Activated CD8-positive, alpha-beta memory T cell treated with anti-CD3 and anti-CD28 coated beads for 4 hours (primary cell): Measurements from ENCODE around the gene SMAD6.
"Not testable (repeated sequence)": the region's sequence is repeated elsewhere in the genome, so short reads cannot be mapped to it uniquely, and the experiment has no call there.

Experiments used
- DNase-seq, 2 donors: peaks; one replicate each; pipeline ENCODE4 v3.0.0-alpha.2; 2020; ENCODE audit warnings: low read depth in 2 of 2

The SMAD6 gene

DNA sequence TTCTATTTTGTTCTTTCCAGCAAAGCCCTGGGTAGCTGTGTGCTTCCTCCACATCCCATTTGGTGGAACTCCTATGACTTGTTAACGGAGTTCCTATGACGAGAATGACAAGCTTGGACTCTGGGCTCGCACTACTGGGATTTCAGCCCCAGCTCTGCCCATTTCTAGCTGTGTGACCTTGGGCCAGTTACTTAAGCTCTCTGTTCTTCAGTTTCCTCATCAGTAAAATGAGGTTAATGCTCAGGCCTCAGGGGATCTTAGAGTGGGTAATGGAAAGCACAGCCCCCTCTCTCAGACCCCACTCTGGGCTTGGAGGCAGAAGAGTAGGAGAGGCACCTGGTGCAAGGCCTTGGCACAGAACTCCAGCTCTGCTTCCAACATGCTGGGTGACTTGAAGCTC, 123.1 kb downstream of the SMAD6 start:
- no peak for DNase-seq

GRCh38 chr15:66825731-66826130, 123.7 kb downstream of the SMAD6 start:
- DNase-seq, result no peak

DNA sequence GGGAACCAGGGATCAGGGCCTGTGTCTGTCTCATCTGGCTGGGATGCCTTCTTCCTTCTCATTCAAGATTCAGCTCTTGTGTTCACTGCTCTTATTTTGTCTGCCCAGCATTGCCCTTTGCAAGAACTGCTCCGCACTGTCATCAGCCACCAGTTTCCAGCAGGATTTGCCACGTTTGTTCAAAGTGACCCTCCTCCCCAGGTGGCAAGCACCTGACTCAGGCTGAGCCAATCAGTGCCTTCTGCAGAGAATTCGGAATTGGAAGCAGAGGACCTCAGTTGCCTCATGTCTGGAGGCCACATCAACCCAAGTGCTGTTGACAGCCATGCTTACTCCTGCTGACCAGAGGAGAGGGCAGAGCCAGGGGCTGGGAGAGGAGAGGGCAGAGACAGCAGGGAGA, 124.5 kb downstream of the SMAD6 start:
- DNase-seq, result no peak

DNA sequence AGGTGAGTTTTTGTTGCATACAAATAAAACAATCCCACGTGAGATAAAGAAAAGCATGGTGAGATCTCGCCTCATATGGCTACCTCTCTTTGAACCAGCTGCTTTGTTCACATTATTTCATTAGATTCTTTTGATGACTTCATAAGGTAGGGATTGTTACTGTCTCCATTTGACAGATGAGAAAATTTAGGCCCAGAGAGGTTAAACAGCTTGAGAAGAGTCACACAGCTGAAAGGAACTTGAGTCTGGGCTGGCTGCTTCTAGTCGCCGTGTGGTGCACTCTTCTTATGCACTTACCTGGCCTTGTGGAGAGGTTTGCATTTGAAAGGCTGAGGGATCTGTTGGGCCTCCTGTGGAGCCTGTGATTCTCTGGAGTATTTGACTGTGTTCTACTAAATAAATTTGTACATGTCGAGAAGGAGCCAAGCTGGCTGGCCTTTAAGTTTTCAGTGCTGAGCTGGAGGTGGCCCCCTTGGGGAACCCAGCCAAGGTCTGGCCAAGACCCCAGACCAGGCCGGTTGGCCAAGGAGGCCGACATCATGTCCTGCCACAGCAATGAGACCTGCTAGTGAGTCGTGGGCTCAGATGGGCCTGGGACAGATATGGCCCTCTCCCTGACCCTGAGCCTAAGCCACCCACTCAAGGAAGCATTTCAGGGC, 125.1 kb downstream of the SMAD6 start:
- DNase-seq, result no peak

- DNase-seq, result no peak
Measured at GRCh38 chr15:66827698-66828055, 125.6 kb downstream of the SMAD6 start.

- DNase-seq, result not testable (repeated sequence)
Measured at GRCh38 chr15:66828817-66829541, 126.9 kb downstream of the SMAD6 start.

DNA sequence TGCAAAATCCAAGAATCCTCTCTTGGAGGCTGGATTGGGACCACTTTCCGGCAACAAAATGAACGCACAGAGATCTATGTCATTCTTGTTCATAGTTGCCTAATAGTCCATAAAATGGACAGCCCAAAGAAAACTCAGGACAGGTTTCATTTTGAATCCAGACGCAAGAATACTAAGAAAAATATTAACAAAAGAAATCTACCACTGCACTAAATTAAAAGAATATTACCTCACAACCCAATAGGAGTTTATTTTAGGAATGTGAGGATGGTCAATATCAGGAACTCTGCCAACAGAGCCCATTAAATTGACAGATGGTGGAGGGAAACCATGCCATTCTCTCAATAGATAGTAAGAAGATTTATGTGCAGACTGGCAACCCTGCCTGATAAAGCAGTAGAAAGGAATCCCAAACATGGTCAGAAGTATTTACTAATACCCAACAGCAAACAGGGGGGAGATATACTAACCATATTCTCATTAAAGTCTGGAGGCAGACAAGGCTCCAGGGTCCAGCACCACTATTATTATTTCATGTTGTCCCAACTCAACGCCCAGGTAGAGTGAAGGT, 127.6 kb downstream of the SMAD6 start:
- no peak for DNase-seq

GRCh38 chr15:66830358-66830757, 128.3 kb downstream of the SMAD6 start:
- DNase-seq, result no peak

- DNase-seq, result no peak
Measured at GRCh38 chr15:66830823-66831222, 128.8 kb downstream of the SMAD6 start.

DNA sequence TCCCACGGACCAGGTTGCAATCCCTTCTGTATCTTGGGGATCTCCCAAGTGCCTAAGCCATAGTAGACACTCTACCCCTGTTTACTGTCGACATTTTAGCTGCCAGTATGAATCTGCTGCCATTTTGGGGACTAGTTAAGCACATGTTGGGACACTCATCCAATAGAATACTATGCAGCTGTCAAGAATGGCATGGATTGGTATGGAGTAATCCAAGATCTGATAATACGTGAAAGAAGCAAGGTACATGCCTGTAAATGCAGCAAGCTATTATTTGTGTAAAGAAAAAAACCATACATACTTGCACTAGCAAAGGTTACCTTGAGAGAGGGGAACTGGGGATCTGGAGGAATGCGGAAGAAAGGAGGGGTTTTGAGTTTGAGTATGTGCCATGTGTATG, 129.3 kb downstream of the SMAD6 start:
- DNase-seq, result no peak

DNA sequence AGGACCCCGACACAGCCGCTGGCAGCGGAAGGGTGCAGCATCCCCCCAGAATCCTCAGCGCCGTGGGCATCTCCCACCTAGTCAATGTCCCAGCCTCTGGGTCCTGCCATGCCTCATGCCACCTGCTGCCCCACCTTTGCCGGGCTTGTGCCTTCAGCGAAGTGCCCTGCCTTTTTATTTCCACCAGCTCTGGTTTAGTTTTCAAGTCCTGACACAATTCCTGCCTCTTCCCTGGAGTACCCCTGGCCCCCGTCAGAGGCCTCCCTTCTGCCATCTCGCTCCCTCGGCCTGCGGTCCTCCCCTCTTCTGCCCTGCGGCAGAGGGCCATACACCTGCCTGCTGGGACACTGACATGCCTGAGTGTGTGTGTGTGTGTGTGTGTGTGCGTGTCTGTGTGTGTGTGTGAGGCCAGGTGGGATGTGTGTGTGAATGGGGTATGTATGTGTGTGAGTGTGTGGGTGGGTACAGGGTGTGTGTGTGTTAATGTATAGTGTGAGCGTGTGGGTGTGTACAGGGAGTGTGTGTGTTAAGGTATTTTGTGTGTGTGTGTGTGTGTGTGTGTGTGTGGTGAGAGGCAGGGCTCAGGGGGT, 129.9 kb downstream of the SMAD6 start:
- no peak for DNase-seq
